Esophagus muscularis mucosa (tissue), 4 donors: Measurements from ENCODE around the gene PCDHB2. TPM values are rescaled to one million over a fixed set of nuclear protein-coding genes. Genes with fewer than 3 reads are reported as not detected.

ENCODE experiments used
- DNase-seq: peaks from one replicate; pipeline ENCODE4 v3.0.0-alpha.2; 2017; ENCODE audit errors: extremely low spot score
- H3K27ac ChIP-seq, 4 donors: fragments of 200-600 bp; sonication (generic); replicated peaks in 1 of 4; 1 replicate in 3 of 4; 2 replicates in 1 of 4; pipeline ENCODE4 v1.5.1; 2016 to 2019; ENCODE audit warnings: mild to moderate bottlenecking in 1 of 4
- H3K27me3 ChIP-seq, 4 donors: fragments of 200-600 bp; sonication (generic); one replicate each; pipeline versions ENCODE4 v1.5.1 to v1.6.0; 2016 to 2019
- H3K36me3 ChIP-seq, 4 donors: fragments of 200-600 bp; sonication (generic); one replicate each; pipeline ENCODE4 v1.5.1; 2016 to 2019
- H3K4me1 ChIP-seq, 4 donors: fragments of 200-600 bp; sonication (generic); one replicate each; pipeline ENCODE4 v1.5.1; 2016 to 2019
- H3K4me3 ChIP-seq, 4 donors: fragments of 200-600 bp; sonication (generic); 1 replicate in 2 of 4; 2 replicates in 2 of 4; pipeline ENCODE4 v1.5.1; 2016 to 2019; ENCODE audit warnings: mild to moderate bottlenecking in 4 of 4, moderate library complexity in 1 of 4
- H3K9me3 ChIP-seq, 4 donors: fragments of 200-600 bp; sonication (generic); 1 replicate in 3 of 4; 2 replicates in 1 of 4; pipeline ENCODE4 v1.5.1; 2016 to 2019
- EP300 ChIP-seq: sonication (generic); formaldehyde crosslinking; IDR thresholded peaks from one replicate; pipeline ENCODE4 v1.6.1; 2017; ENCODE audit warnings: antibody characterized with exemption
- POLR2A ChIP-seq: fragments of 450-650 bp; IDR thresholded peaks from one replicate; pipeline ENCODE4 v1.6.1; 2017; ENCODE audit warnings: antibody characterized with exemption, moderate library complexity, mild to moderate bottlenecking, low read depth
- POLR2AphosphoS5 ChIP-seq, 2 donors: sonication (generic); formaldehyde crosslinking; IDR thresholded peaks; one replicate each; pipeline ENCODE4 v1.6.1; 2017; ENCODE audit warnings: antibody characterized with exemption in 2 of 2
- WGBS: methylation state at CpG from one replicate; pipeline ENCODE4 v1.1.5; 2018; 5-methylcytosine and 5-hydroxymethylcytosine counted together
- intact Hi-C: fragments of 100-400 bp; cut with DNase I; formaldehyde crosslinking; loops from one replicate; pipeline ENCODE4 v1.15.1; 2023
- total RNA-seq, 4 donors: library from RNA; depleted of rRNA; stranded (reverse); fragments of >200 nt; gene quantifications; one replicate each; pipeline versions ENCODE4 v1.1.0 to v1.2.1, GENCODE V29; 2016
- TF ChIP-seq, protein P1 (sequence below), 3 experiments: fragments of 200-600 bp in 2 of 3; fragments of 450-650 bp in 1 of 3; sonication (generic) in 2 of 3; IDR thresholded peaks; one replicate each; pipeline ENCODE4 v1.5.1; 2017 to 2019; ENCODE audit warnings: antibody characterized with exemption in 3 of 3, mild to moderate bottlenecking in 2 of 3, moderate library complexity in 1 of 3

PCDHB2 gene
- 1 to 10 TPM; 2.1 to 3.2 (median 2.8) TPM for total RNA-seq

DNA sequence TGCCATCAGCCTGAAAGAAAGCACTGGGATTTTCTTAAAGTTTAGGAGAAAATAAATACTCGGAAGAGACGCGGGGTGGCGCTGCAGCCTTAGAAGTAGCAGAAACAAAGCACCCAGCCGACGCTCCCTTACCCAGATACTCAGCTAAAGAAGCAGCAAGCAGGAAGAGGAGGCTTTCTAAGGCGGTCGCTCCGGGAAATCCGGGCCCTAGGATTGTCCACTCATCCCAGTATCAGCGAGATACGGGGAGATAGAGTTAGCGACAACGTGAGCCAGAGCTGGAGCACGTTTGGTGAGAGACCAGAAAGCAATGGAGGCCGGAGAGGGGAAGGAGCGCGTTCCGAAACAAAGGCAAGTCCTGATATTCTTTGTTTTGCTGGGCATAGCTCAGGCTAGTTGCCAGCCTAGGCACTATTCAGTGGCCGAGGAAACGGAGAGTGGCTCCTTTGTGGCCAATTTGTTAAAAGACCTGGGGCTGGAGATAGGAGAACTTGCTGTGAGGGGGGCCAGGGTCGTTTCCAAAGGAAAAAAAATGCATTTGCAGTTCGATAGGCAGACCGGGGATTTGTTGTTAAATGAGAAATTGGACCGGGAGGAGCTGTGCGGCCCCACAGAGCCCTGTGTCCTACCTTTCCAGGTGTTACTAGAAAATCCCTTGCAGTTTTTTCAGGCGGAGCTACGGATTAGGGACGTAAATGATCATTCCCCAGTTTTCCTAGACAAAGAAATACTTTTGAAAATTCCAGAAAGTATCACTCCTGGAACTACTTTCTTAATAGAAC is at the start of gene PCDHB2:
PCDHB2 (plus strand) TSS at position 135 of the 782 bp plus-strand sequence; CDS start at position 311, 176 bp downstream.
- WGBS = 15% methylated on average over 29 of the region's 29 CpGs
- intact Hi-C loops = no loop called here

DNA sequence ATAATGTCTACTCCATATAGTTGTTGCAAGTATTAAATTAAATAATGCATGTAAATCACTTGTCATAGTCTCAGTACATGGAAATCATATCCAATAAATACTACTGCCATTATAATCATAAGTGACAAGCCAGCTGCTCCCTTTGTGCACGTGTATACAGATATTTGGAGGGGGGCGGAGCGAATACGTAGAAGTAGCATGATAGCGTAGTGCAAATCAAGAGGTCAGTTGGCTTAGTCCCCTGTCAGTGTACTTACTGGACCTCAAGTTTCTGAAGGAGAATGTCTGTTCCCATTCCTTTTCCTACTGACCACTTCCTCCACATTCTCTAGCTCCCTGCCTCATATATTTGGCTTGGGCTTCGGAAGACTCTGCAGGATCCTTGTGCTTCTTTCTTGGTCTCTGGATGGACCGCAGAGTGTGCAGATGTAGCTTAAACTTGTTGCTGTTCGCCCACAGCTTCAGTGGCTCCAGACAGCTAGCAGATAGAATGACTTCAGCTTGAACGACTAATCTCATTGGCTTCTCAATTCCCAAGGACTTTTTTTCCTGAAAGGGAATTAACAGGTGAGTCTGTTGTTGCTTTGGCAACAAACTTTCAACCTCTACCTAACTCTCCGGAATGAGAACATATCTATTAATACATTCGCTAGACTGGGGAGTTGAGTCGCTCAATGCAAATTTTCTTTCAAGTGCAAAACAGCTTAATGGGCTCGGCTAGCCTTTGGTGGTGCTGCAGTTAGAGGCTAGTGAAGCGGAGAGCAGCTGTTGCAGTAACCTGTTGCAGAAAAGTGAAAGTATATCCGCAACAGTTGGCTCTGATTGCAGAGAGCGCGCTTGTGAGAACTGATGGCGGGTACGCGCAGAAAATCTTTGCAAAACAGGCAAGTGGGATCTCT is 43.5 kb upstream of the PCDHB2 start, which contains the start of gene PCDHB1:
PCDHB1 (plus strand) TSS at position 753 of the 899 bp plus-strand sequence; CDS start at position 850, 97 bp downstream.
- no peaks in the 10 kb centered on the region for H3K36me3 ChIP-seq
- peaks cover 0 to 50% (median 3%) of the 10 kb centered on the region in 4 donors for H3K27me3 ChIP-seq
- no peaks in the 10 kb centered on the region for H3K9me3 ChIP-seq
- H3K27ac ChIP-seq = no peak within 1 kb of the TSS
- WGBS = 20% methylated on average over 20 of the region's 20 CpGs
- no peak for DNase-seq
- no peak for TF ChIP-seq POLR2AphosphoS5 (IDR thresholded peaks at IDR 0.05)
- TF ChIP-seq POLR2A = no peak
- no peak for TF ChIP-seq EP300
- TF ChIP-seq, protein P1, sequence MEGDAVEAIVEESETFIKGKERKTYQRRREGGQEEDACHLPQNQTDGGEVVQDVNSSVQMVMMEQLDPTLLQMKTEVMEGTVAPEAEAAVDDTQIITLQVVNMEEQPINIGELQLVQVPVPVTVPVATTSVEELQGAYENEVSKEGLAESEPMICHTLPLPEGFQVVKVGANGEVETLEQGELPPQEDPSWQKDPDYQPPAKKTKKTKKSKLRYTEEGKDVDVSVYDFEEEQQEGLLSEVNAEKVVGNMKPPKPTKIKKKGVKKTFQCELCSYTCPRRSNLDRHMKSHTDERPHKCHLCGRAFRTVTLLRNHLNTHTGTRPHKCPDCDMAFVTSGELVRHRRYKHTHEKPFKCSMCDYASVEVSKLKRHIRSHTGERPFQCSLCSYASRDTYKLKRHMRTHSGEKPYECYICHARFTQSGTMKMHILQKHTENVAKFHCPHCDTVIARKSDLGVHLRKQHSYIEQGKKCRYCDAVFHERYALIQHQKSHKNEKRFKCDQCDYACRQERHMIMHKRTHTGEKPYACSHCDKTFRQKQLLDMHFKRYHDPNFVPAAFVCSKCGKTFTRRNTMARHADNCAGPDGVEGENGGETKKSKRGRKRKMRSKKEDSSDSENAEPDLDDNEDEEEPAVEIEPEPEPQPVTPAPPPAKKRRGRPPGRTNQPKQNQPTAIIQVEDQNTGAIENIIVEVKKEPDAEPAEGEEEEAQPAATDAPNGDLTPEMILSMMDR (IDR thresholded peaks at IDR 0.05) = no peak
- peaks cover 0 to 17% (median 15%) of the 10 kb centered on the region in 4 donors for H3K4me1 ChIP-seq
- intact Hi-C loops = no loop called here
- H3K4me3 ChIP-seq = peak within 1 kb of the TSS; percentile 53 to 68 (median 58)

More for the DNA sequence above, at the start of gene PCDHB2:
- peaks cover 0 to 50% (median 0%) of the 10 kb centered on the region in 4 donors for H3K27me3 ChIP-seq
- peaks cover 0 to 81% (median 75%) of the 10 kb centered on the region in 4 donors for H3K9me3 ChIP-seq
- TF ChIP-seq, protein P1 (IDR thresholded peaks at IDR 0.05) = peak; percentile 16 to 29 (median 20)
- no peak for TF ChIP-seq POLR2AphosphoS5 (IDR thresholded peaks at IDR 0.05)
- no peaks in the 10 kb centered on the region for H3K4me1 ChIP-seq
- no peaks in the 10 kb centered on the region for H3K36me3 ChIP-seq
- DNase-seq = no peak
- H3K27ac ChIP-seq = no peak within 1 kb of the TSS
- H3K4me3 ChIP-seq = peak within 1 kb of the TSS; percentile 32 to 48 (median 34)

DNA sequence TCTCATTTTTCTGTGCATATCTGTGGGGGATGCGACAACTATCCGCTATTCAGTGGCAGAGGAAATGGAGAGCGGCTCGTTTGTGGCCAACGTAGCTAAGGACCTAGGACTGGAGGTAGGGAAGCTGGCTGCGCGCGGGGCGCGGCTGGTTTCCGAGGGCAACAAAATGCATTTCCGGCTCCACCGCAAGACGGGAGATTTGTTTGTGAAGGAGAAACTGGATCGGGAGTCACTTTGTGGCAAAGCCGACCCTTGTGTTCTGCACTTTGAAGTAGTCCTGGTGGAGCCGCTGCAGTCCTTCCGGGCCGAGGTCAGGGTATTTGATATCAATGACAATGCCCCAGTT is 42.9 kb upstream of the PCDHB2 start:
- no peak for TF ChIP-seq EP300
- no peak for TF ChIP-seq POLR2A
- no peak for TF ChIP-seq POLR2AphosphoS5 (IDR thresholded peaks at IDR 0.05)
- TF ChIP-seq, protein P1 (IDR thresholded peaks at IDR 0.05) = no peak
- H3K4me3 ChIP-seq = peak overlapping the region; percentile 53 to 68 (median 58)
- H3K4me1 ChIP-seq = peaks cover 0 to 17% (median 15%) of the 10 kb centered on the region in 4 donors
- intact Hi-C loops = no loop called here
- H3K36me3 ChIP-seq = no peaks in the 10 kb centered on the region
- H3K9me3 ChIP-seq = no peaks in the 10 kb centered on the region
- H3K27me3 ChIP-seq = peaks cover 0 to 52% (median 3%) of the 10 kb centered on the region in 4 donors
- no peak overlapping the region for H3K27ac ChIP-seq
- DNase-seq = no peak
- WGBS = 5% methylated on average over 18 of the region's 19 CpGs

DNA sequence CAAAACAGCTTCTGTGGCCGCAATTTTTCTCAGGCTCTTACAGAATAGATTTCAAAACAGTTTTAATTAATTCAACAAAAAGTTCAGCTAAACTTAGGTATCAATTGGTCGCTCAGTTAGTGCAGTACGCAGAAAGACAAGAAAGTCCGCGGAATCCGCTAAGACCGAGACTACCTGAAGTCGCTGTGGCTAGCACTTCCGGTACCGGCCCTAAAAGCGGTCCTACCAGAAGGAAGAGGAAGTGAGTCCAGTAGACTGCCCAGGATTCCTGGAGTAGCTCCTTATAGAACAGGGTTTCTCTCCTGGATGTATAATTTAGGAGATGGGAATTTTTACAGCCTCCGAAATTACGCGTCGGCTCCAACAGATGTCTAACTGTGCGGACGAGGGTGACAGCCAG is 16.6 kb upstream of the PCDHB2 start:
- 46% methylated on average over 17 of the region's 17 CpGs for WGBS
- Histone ChIP-seq H3K36me3 (no peaks in the 10 kb centered on the region), H3K9me3 (peaks cover 0 to 18% (median 10%) of the 10 kb centered on the region in 4 donors), H3K4me3 (peak overlapping the region in 3 of 4 donors; percentile 9 to 47 (median 23)), H3K4me1 (no peaks in the 10 kb centered on the region), H3K27me3 (peaks cover 0 to 42% (median 0%) of the 10 kb centered on the region in 4 donors), H3K27ac (no peak overlapping the region)
- no peak for DNase-seq
- intact Hi-C loops = no loop called here
- no peak for TF ChIP-seq EP300
- no peak for TF ChIP-seq POLR2A
- TF ChIP-seq, protein P1 (IDR thresholded peaks at IDR 0.05) = no peak
- TF ChIP-seq POLR2AphosphoS5 (IDR thresholded peaks at IDR 0.05) = no peak
